ENCODE results near the gene MCTP1.

GRCh38 chr5:95100551-95100950, 184.3 kb downstream of the MCTP1 start:
- TF ChIP-seq CTCF (IDR thresholded peaks at IDR 0.05) (no peak), EZH2phosphoT487 (IDR thresholded peaks at IDR 0.05) (no peak)

Data from neural progenitor cell (in vitro differentiated cells).